Muscle of back (tissue), 11 donors: ENCODE measurements around the gene CNGB1. TPM values are rescaled to one million over a fixed set of nuclear protein-coding genes. Genes with fewer than 3 reads are reported as not detected.
"Not testable (repeated sequence)": the region's sequence is repeated elsewhere in the genome, so short reads cannot be mapped to it uniquely, and the experiment has no call there.

Experiments
- DNase-seq, 3 donors: peaks; one replicate each; pipeline versions ENCODE4 v3.0.0 to v3.0.0-alpha.2; 2013
- polyA plus RNA-seq, 10 donors: library from polyadenylated mRNA; unstranded; fragments of 120-200 nt; gene quantifications; one replicate each; pipeline ENCODE4 v1.2.1, GENCODE V29; 2013; ENCODE audit not compliant: insufficient read length in 10 of 10

Gene CNGB1
- polyA plus RNA-seq, 10 donors, result 0.04 to 0.29 (median 0.04) TPM; not detected in 7

DNA sequence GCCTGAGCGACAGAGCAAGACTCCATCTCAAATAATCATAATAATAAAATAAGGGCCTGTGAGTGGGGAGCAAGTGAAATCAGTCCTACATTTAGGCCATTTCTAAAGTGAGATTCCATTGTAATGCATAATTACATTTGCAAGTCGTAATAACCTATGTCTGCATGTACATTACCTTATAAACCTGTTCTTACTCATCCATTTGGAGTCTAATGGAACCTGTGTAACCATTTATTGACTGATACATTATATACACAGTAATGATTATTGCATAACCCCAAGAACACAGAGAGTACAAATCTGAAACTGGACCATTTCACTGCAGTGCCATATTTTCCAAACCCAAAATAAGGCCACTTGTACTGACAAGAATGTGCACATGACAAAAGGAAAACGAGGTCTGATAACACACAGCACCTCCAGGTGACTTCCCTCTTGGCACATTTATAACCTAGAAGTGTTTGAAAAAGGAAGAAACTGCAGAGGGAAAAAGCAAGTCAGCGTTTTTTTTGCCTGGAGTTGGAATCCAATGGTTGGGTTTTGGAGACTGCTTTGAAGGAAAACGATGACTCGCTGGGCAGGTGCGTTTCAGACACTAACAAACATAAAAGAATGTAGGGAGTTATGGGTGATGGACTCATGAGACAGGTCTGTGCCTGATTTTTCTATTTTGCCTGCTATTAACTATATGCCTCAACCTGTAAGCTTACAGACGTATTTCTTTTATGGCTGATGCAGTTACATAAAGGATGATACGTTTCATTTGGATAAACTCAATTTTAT lies 105.0 kb downstream of the CNGB1 start:
- no peak for DNase-seq

DNA sequence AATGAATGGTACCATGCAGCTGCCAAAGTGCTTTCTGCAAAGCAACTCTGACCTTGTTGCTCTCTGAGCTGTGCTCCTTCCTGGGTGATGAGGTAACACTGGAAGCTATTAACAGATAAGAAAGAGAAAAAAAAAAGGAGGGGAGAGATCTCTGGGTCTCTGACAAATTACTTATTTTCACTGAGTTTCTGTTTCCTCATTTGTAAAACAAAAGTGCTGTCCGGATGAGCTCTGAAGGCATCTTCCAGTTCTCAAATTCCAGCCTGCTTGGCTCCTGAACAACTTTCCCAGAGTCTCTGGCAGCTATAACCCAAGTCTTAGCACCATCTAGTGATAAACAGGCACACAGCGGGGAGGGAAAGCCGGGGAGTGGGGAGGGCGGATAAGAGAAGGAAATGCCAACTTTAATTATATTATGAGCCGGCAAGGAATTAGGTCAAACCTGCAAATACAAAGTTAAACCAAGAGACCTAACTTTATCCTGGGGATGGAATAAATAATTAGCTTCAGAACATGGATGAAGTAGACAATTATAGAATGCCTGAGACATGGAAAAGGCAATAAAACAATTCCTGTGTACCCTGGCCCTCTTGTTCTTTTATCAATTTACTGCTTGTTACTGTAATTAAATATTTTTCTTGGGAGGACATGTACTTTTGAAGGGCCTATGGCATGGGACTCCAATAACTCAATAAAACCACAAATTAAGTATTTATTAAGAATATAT lies 107.3 kb downstream of the CNGB1 start:
- DNase-seq, result peak; percentile 87 to 90 (median 88)

DNA sequence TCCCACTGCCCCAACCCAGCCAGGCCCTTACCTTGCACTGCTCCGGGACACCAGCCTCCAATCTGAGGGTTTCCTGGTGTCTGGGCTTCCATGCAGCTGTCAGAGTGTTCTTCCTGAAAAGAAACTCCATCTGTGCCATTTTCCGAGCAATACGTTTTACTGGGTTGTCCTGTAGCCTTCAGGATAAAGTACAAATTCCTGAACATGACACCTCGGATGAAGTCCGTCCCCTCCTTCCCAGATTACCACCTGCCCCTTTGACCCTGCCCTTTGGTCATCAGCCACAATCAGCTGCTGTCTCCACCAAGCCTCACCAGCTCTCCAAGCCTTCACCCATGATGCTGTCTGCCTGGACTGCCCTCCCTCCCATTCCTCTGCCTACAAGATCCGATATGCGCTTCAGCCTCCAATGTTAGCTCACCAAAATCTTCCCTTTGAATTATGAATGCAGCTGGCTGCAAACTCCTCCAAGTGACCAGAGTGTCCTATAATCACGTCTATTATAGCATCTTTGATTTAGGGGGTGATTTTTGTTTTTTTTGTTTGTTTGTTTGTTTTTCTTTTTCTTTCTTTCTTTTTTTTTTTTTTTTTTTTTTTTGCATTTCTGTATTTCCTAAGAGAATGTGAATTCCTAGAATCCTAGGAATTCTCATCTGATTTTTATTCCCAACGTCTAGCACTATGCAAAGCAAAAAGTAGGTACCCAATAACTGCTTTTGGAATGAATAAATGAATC lies 108.1 kb downstream of the CNGB1 start:
- DNase-seq, result peak in 1 of 3 donors; percentile 26

DNA sequence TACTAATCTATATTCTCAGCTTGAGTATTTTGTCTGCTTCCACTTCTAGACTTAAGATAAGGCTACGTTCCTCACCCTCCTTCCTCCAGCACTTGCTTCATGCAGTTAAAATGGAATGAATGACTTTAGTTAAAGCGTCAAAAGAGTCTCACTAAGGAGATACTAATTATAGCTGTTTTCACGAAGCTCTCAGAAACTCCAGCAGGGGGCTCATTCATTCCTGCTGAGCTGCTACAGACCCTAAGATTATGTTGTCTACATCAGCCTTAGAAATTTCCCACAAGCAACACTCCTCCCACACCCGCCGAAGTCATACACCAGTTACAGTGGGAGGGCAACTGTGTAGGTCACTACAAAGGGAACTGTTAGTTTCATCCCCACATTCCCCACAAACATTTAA lies 111.6 kb downstream of the CNGB1 start:
- no peak for DNase-seq

DNA sequence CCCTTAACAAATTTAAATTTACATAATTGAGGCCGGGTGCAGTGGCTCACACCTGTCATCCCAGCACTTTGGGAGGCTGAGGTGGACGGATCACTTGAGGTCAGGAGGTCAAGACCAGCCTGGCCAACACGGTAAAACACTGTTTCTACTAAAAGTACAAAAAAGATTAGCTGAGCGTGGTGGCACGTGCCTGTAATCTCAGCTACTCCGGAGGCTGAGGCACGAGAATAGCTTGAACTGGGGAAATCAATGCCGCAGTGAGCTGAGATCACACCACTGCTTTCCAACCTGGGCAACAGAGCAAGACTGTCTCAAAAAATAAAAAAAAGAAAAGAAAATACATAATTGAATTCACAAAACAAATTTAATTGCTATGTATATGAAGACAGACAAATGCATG lies 112.3 kb downstream of the CNGB1 start:
- no peak for DNase-seq

DNA sequence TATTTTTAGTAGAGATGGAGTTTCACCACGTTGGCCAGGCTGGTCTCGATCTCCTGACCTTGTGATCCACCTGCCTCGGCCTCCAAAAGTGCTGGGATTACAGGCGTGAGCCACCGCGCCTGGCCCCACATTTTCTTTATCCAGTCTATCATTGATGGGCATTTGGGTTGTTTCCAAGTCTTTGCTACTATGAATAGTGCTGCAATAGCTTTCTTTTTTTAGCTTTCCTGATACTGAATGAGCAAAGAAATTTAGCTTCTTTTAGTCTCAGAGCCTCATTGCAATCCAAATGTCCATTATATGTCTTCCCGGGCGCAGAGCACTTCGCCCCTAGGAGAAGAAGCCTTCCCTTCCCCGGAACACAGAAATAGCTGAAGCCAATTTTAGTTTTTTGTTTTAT lies 112.9 kb downstream of the CNGB1 start:
- DNase-seq, result not testable (repeated sequence)

DNA sequence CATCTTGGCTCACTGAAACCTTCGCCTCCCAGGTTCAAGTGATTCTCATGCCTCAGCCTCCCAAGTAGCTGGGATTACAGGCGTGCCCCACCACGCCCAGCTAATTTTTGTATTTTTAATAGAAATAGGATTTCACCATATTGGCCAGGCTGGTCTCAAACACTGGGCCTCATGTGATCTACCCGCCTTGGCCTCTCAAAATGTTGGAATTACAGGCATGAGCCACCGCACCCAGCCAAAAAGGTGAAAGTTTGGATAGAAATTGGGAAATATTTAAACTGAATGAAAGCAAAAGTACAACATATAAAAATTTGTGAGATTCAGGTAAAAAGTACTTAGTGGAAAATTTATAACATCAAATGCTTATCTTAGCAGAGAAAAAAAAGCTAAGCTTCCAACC lies 115.7 kb downstream of the CNGB1 start:
- DNase-seq, result no peak

DNA sequence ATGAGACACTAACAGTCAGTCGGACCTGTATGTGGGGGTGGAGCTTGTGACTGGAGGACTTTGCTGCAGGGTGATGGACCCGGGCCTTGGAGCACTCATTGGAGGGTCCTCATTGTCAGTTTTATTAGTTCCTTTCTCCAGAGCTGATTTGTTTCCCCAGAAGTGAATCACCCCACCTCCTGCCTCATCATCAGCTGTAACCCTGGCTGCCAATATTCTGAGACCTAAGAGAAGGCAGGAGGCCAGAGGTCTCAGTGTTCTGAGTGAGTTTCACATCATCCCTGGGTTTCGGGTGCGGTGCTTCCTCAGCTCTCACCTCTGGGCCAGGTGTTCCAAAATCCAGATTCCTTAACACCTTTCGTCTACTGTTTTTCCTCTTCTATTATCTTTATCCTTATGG lies 118.7 kb downstream of the CNGB1 start:
- DNase-seq, result no peak

DNA sequence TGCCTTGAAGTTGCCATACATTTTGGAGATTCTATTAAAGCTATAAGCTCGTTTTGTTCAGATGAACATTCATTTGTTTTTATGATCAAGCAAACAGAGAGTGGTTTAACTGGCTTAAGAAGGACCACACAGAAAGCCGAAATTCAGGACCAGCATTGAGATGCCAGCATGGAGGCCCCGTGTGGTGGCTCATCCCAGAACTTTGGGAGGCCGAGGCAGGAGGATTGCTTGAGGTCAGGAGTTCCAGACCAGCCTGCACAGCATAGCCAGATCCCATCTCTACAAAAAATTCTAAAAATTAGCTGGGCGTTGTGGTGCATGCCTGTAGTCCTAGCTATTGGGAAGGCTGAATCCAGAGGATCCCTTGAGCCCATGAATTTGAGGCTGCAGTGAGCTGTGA lies 122.7 kb downstream of the CNGB1 start:
- no peak for DNase-seq

DNA sequence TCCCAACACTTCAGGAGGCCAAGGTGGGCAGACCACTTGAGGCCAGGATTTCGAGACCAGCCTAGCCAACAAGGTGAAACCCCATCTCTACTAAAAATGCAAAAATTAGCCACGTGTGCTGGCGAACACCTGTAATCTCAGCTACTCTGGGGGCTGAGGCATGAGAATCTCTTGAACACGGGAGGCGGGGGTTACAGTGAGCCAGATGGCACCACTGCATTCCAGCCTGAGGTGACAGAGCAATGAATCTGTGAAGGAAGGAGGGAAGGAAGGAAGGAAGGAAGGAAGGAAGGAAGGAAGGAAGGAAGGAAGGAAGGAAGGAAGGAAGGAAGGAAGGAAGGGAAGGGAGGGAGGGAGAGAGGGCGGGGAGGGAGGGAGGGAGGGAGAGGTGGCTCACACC lies 124.0 kb downstream of the CNGB1 start:
- not testable (repeated sequence) for DNase-seq

DNA sequence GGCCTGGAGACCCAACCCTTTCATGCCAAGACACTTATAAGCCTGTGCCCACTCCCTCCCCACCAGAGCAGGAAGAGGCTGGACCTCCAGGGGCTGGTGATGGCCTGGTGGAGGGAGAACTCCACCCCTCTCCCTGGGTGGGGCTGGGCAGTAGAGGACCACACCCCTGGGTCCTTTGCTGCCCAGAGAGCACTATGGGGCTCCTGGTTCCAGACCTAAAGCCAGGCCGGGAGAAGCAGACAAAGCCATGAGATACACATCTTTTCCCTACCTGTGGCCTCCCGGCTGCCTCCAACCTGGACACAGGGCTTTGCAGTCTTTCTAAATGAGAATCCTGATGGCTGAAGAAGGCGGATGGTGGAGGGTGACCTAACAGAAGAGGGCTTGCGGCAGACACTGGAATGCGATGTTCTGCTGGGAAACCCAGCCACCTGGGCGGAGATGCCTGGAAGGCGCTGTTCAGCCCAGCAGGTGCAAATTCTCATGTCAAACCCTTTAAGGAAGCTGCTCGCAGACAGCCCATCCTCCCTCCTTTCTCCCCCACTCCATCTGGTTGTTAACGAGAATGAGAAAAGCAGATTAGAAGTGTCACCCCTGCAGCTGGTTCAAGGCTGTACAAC lies 124.7 kb downstream of the CNGB1 start:
- no peak for DNase-seq

DNA sequence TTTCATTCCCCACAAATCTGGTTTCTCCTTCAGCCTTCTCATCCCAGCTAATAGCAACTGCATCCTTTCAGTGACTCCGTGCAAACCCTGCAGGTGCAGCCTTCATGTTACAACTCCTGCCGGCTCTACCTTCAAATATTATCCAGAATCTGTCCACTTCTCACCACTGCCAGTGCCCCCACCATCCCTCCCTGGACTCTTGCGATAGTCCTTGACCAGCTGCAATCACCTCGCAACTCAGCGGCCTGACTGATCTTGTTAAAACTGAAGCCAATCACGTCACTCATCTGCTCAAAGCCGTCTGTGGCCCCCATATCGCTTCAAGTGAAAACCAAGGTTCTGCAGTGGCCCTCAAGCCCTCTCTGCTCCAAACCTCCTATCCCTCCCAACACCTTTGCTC lies 125.8 kb downstream of the CNGB1 start:
- DNase-seq, result no peak

DNA sequence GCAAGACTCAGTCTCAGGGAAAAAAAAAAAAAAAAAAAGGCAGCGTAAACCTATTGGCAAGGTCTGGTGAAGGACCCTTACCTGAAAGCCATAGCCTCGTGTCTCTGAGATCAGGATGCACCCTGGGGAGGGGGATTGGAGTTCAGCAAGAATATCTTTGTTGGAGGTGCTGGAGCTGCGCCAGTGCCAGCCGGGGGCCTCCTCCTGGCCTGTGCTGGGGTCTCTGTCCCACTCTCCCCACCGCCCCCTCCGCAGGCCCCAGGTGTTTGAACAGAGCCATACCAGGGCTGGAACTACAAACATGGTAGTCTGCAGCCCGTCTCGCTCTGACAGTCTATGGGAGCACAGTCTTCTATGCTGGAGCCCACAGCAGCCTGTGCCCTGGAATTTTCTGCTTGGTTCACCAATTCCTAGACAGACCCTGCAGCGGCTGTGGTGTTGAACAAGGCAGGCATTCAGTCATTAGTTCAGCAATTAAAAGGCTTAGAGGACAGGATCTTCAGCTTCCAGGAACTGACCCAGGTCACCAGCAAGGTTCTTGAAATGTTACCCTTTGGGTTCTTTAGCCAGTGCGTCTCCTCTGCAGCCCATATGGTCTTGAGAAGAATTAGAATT lies 126.4 kb downstream of the CNGB1 start:
- DNase-seq, result no peak

DNA sequence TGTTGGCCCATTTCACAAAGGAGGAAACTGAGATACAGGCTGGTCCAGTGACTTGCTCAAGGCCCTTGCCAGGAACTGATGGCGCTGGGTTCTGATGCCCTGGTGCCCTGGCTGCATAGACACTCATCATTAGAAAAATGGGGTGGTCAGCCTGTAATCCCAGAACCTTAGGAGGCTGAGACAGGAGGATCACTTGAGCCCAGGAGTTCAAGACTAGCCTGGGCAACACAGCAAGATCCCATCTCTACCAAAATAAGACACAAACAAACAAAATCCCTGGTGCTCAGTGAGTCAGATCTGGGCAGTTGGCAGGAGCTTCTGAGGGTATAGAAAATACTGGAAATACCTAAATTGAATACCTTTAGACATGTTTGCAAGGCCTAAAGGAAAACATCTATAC lies 127.5 kb downstream of the CNGB1 start:
- DNase-seq, result no peak

DNA sequence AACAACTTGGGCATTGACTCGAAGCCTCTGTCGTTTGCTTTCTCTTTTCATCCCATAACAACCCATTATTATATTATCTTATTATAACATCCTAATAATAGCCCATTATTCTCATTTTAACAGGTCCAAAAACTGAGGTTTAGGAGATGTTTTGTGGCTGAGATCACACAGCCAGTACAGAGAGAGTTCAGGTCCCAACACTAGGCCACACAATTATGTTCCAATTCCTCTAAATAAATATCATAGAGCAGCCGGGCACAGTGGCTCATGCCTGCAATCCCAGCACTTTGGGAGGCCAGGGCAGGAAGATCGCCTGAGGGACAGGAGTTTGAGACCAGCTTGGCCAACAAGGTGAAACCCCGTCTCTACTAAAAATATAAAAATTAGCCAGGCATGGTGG lies 128.3 kb downstream of the CNGB1 start:
- no peak for DNase-seq

DNA sequence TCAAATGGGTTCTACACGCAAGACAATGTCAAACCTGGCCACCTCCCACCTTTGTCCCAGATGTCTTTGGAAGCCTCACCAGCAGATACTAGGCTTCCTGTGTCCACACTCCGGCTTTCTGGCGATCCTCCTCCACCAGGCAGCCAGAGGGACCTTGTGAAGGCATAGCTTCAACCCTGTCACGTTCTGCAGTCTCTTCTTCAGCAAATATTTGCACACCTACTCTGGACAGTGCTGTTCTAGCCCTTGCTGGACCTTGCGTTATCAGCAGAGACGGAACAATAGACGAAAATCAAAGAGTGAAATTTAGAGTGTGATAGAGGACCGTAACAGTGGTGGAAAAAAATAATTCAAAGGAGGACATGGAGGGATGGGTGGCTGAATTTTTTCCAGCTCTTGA lies 130.1 kb downstream of the CNGB1 start:
- DNase-seq, result no peak

DNA sequence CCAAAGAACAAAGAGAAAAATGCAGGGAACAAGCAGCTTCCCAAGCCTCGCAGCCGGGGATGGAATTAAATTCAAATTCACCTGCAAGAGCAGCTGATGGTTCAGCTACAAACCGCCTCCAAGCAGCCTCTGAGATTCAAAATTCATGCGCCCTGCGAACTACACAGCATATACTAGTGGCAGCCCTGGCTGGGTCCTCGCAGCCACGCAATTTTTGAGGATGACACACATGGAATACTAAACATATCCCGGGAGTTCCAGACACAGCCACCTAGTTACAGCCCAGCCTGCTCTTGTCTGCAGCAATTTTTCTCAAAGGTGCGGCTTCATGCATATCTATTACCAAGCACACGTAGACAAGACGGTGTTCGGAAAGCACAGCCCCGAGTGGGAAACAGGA lies 132.8 kb downstream of the CNGB1 start:
- DNase-seq, result no peak

DNA sequence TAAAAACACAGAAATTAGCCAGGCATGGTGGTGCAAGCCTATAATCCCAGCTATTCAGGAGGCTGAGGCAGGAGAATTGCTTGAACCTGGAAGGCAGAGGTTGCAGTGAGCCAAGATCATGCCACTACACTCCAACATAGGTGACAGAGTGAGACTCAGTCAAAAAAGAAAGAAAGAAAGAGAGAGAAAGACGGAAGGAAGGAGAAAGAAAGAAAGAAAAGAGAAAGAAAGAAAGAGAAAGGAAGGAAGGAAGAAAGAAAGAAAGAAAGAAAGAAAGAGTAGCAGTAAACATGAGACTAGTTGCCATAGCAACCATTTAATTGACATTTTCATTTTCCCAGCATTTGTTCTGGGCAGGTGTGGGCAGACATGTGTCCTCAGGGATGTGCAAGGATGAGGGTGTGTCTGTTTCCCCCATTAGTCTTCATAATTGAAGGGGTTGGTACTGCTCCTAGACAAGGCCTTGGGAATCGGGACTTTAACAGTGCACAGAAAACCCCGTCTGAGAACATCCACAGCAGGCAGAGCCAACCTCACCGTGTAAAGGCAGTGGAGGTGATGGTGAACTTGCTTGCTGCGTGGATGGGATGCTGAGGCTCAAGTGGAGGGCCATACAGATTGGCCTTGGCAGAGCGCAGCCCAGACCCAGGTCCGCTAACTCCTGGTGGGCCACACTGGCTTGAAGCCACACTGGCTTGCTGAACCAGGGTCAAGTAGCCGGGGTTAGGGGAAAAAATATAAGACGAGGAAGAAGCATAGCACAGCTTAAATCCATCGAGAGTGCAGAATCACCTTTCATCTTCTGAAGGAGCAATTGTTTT lies 133.4 kb downstream of the CNGB1 start:
- no peak for DNase-seq

DNA sequence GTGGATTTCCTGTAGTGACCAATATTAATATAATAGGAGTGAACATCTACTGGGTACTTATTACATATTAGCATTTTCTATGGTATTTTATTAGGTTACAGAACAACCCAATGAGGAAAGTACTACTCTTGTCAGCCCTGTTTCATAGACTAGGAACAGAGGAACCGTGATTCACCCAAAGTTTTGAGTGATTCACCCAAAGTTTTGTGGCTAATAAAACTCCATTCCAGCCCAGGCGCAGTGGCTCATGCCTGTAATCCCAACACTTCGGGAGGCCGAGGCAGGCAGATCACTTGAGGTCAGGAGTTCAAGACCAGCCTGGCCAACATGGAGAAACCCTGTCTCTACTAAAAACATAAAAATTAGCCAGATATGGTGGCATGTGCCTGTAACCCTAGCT lies 135.5 kb downstream of the CNGB1 start:
- not testable (repeated sequence) for DNase-seq

DNA sequence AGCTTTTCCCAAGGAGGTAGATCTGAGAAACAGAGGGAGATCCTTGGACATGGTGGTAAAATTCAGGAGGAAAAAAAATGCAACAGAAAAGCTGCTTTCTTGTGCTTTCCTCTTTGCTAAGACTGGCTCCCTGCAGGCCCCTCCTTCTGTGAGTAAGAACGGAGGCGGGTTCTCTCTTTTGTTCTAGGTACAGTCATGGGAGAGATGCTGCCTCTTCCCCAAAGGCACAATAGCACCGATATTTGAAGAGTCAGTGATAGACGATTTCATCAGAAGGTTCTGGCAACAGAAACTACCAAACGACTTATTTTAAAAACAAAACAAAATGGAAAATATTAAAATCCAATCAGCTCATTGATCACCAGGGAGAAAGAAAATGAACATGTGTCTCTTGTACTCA lies 136.0 kb downstream of the CNGB1 start:
- DNase-seq, result no peak
